ENCODE data around the gene PALD1.

- no peak for TF ChIP-seq EP300 (IDR thresholded peaks at IDR 0.05; ENCODE audit: low read length)
- TF ChIP-seq E2F6 (IDR thresholded peaks at IDR 0.05; ENCODE audit: borderline replicate concordance in 1 of 2, extremely low read depth in 1 of 2, insufficient read depth in 1 of 2, insufficient read length in 1 of 2, low read depth in 1 of 2, low read length in 1 of 2, poor library complexity in 1 of 2, severe bottlenecking in 1 of 2) = no peak
- TF ChIP-seq CREB1 (IDR thresholded peaks at IDR 0.05) = no peak
- TF ChIP-seq CREB1 (CRISPR knock-in tag; IDR thresholded peaks at IDR 0.05) = no peak
Measured at GRCh38 chr10:70465278-70465677, 13.3 kb upstream of the PALD1 start.
